ENCODE results near the gene ZNF600.
"Not testable (repeated sequence)": the region's sequence is repeated elsewhere in the genome, so short reads cannot be mapped to it uniquely, and the experiment has no call there.

ZNF600 gene

GRCh38 chr19:52742516-52742915 lies 44.1 kb downstream of the ZNF600 start:
- no peak for DNase-seq (ENCODE audit: low read depth in 1 of 2, low spot score in 1 of 2)

- no peak for DNase-seq (ENCODE audit: low read depth in 1 of 2, low spot score in 1 of 2)
Measured at GRCh38 chr19:52741951-52742485, 44.6 kb downstream of the ZNF600 start.

- not testable (repeated sequence) for DNase-seq (ENCODE audit: low read depth in 1 of 2, low spot score in 1 of 2)
Measured at GRCh38 chr19:52741371-52741770, 45.2 kb downstream of the ZNF600 start.

- DNase-seq (ENCODE audit: low read depth in 1 of 2, low spot score in 1 of 2), result no peak
Measured at GRCh38 chr19:52739576-52739975, 47.0 kb downstream of the ZNF600 start.

- DNase-seq (ENCODE audit: low read depth in 1 of 2, low spot score in 1 of 2), result no peak
Measured at GRCh38 chr19:52735734-52736133, 50.9 kb downstream of the ZNF600 start.

GRCh38 chr19:52734893-52735661 lies 51.5 kb downstream of the ZNF600 start, which contains the start of gene ZNF611:
ZNF611 (minus strand) TSS chr19:52735044; CDS start chr19:52715894, 19,150 bp downstream.
- peak; percentile 99 for DNase-seq (ENCODE audit: low read depth in 1 of 2, low spot score in 1 of 2)

- no peak for DNase-seq (ENCODE audit: low read depth in 1 of 2, low spot score in 1 of 2)
Measured at GRCh38 chr19:52734331-52734892, 52.2 kb downstream of the ZNF600 start.

- not testable (repeated sequence) for DNase-seq (ENCODE audit: low read depth in 1 of 2, low spot score in 1 of 2)
Measured at GRCh38 chr19:52726051-52726450, 60.5 kb downstream of the ZNF600 start.

GRCh38 chr19:52725528-52725961 lies 61.0 kb downstream of the ZNF600 start:
- DNase-seq (ENCODE audit: low read depth in 1 of 2, low spot score in 1 of 2), result no peak

GRCh38 chr19:52724701-52725514 lies 61.7 kb downstream of the ZNF600 start:
- DNase-seq (ENCODE audit: low read depth in 1 of 2, low spot score in 1 of 2), result no peak

- DNase-seq (ENCODE audit: low read depth in 1 of 2, low spot score in 1 of 2), result not testable (repeated sequence)
Measured at GRCh38 chr19:52723907-52724598, 62.5 kb downstream of the ZNF600 start.

GRCh38 chr19:52722062-52723003 lies 64.3 kb downstream of the ZNF600 start:
- DNase-seq (ENCODE audit: low read depth in 1 of 2, low spot score in 1 of 2), result no peak

GRCh38 chr19:52720541-52720940 lies 66.0 kb downstream of the ZNF600 start:
- not testable (repeated sequence) for DNase-seq (ENCODE audit: low read depth in 1 of 2, low spot score in 1 of 2)

- no peak for DNase-seq (ENCODE audit: low read depth in 1 of 2, low spot score in 1 of 2)
Measured at GRCh38 chr19:52716522-52716921, 70.1 kb downstream of the ZNF600 start.

GRCh38 chr19:52715902-52716301 lies 70.7 kb downstream of the ZNF600 start:
- not testable (repeated sequence) for DNase-seq (ENCODE audit: low read depth in 1 of 2, low spot score in 1 of 2)

- DNase-seq (ENCODE audit: low read depth in 1 of 2, low spot score in 1 of 2), result not testable (repeated sequence)
Measured at GRCh38 chr19:52715330-52715729, 71.3 kb downstream of the ZNF600 start.
